ENCODE measurements around the gene TBL1X. TPM values are rescaled to one million over a fixed set of nuclear protein-coding genes. Genes with fewer than 3 reads are reported as not detected.
"Not testable (repeated sequence)": the region's sequence is repeated elsewhere in the genome, so short reads cannot be mapped to it uniquely, and the experiment has no call there.

Gene TBL1X
- total RNA-seq, 1 donor from 2014 or later = 33.3 TPM

DNA sequence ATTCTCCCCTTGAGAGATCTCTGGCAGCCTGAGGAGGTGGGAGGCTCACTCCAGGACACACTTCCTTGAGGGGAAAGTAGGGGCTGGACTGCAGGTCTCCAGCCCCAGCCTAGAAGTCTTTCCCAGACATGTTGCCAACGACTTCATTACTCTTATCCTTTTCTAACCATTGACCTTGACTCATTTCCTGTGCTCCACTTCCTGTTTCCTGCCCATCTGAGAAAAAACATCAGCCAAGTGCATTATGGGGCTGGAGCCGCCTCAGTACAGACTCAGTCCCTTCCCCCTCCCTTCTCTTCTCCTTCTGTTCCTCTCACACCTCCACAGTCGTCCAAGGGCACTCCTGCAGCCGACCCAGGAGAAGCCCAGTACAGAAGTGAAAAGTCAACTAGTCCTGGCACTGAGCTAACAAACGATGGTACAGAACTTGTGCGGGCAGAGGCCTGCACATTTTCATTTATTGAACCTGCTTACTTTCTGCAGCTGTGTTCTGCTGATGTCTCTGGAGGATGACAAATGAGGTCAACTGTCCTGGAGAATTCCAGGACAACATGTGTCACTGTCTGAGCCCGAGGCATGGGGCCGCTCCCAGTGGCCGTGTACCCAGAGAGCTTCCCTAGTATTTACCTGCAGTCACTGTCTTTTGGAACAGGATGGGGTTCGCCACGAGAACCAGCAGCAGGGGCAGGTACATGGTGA is 280.7 kb downstream of the TBL1X start:
- DNase-seq (ENCODE audit: low spot score) (no peak), ATAC-seq (peak; percentile 38)

DNA sequence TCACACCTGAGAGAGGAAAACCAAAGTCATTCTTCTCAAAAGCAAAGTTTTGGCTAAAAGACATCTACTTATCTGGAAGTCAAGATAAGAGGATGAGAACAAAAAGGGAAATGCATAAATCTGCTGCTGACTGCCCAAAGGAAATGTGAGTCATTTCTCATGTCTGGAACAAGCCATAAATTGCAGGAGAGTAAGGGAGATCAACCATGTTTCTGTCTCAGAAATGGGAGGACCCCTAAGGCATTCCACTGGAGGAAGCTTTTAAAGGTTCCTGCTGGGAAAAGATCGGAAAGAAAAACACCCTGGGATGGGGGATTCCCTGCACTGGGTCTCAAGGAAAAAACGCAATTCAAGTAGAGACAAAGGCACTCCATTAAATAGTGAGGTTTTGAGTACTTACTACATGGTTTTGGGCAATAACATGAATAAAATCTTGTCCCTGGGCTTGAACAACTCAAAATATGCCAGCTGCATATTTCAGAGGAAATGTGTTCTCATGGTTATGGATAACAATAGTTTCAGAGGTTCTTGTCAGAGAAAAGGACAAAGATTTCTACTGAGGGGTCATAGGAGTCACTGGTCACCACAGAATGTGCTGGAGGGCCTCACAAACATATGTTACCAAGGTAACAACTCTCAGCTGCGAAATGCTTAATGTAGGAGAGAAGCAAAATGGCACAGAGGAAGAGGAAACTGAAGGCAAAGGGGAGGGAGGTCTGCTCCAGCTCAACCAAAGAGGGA is 281.5 kb downstream of the TBL1X start:
- no peak for ATAC-seq
- no peak for DNase-seq (ENCODE audit: low spot score)

DNA sequence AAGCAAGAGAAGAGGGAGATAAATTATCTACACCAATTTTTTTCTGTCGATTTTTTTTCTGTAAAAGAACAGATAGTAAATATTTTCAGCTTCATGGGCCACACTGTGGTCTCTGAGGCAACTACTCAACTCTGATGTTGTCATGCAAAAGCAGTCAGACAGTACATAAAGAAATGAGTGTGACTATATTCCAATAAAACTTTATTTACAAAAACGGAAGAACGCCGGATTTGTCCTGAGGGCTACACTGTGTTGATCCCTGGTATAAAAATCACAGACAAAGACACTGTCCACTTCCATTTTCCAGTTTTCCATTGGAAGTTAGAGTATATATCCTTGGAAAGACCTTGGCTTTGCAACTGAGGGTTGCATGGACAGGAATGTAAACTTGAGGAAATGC is 282.8 kb downstream of the TBL1X start:
- ATAC-seq = no peak
- DNase-seq (ENCODE audit: low spot score) = no peak

DNA sequence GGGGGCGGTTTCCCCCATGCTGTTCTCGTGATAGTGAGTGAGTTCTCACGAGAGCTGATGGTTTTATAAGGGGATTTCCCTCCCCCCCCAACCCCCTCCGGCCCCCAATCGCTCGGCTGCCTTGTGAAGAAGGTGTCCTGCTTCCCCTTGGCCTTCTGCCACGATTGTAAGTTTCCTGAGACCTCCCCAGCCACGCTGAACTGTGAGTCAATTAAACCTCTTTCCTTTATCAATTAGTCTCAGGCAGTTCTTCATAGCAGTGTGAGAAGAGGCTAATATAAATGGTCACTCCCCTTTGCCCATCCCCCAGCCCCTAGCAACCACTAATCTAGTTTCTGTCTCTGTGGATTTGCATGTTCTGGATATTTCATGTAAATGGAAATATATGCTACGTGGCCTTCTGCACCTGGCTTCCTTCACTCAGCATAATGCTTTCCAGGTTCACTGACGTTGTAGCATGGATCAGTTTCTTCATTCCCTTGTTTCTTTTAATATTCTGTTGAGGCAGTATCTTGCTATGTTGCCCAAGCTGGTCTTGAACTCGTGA is 284.4 kb downstream of the TBL1X start:
- ATAC-seq (no peak), DNase-seq (ENCODE audit: low spot score) (no peak)

DNA sequence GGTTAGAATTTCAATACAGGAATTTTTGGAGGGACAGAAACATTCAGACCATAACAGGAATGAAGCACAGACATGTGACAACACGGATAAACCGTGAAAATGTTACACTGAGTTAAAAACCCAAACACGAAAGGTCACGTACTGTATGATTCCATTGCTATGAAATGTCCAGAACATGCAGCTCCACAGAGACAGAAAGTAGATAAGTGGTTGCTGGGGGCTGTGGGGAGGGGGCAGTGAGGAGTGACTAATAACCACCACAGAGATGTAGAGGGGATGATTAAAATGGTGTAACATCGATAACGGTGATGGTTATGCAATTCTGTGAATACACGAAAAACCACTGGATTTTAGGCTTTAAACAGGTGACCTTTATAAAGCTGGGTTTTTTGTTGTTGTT is 292.5 kb downstream of the TBL1X start:
- no peak for ATAC-seq

DNA sequence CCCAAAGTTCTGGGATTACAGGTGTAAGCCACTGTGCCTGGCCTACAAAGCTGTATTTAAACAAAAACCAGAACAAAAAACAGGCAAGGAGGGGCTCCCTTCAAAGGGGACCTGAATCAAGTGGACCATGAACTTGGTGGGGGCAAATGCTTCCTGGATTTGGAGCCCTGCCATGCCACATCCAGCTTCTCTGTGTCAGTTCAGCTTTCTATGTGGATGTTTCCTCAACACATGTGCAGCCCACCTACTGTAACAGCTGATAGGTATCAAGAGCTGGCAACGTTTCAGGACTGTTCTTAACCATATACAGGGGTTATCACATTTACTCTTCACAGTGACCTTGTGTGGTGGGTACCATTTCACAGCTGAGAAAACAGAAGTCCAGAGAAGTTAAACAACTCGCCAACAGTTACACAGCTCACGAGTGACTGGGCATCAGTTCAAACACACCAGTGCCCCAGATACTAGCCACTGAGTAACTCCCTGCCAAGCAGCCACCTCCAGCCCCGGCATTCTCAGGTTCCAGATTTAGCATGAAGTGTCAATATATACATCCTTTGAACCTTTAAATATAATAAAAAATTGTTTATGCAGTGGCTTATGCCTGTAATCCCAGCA is 293.3 kb downstream of the TBL1X start:
- ATAC-seq = no peak
- no peak for DNase-seq (ENCODE audit: low spot score)

More for the DNA sequence above, 292.5 kb downstream of the TBL1X start:
- DNase-seq (ENCODE audit: low spot score) = no peak

DNA sequence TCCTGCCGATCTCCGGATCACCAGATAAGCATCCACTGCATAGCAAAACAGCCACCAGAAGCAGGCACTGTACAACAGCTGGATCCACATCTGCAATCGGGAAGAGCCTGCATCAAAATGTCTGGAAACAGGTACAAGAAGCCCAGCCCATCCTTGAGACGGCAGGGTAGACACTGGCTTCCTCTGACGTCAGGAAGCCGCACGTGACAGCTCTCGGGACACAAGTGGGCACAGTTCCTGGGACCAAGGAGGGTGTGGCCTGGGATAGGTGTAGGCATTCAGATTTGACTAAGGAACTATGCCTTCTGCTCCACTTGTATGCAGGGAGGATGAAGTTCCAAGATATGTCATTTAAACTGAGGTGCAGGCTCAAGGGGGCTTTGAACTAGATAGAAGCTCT is 294.5 kb downstream of the TBL1X start:
- DNase-seq (ENCODE audit: low spot score) (no peak), ATAC-seq (no peak)

DNA sequence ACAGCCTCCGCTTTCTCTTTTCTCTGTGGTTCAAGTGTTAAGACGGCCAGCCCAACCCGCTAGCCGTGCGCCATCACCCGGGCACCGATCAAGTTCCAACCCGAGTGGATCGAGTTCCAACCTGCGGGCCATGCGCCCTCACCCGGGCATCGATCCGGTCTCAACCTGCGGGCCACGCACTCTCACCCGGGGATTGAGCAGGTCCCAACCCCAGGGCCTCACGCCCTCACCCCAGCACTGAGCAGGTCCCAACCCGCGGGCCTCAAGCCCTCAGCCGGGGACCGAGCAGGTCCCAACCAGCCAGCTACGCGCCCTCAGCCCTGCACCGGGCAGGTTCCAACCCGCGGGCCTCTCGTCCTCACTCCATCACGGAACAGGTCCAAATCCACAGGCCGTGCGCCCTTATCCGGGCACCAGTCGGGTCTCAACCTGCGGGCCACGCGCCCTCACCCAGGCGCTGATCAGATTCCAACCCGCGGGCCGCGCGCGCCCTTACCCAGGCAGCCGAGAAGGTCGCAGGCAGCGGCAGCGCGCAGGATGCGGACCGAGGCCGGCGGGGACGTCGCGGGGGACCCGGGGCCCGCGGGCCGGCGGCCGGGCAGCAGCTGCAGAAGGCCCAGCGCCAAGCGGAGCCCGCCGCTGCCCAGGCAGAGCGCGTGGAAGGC is 300.3 kb downstream of the TBL1X start:
- DNase-seq (ENCODE audit: low spot score) (no peak), ATAC-seq (no peak)

DNA sequence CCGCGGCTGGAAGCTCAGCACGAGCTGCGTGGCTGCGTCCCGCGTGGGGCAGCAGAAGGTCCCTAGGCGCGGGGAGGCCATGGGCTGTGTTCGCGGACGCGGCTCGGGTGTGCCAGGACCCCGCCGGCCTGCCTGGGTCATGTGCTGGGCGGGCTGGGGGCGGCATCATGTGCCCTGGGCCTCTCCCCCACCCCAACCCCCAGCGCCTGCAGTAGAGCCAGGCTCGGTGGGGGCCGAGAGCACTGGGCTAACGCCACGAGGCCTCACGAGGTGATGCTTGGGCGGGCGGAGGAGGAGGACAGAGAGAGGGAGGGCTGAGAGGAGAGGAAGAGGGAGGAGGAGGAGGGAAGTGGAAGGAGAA is 300.9 kb downstream of the TBL1X start, which contains the start of gene GPR143:
Gene GPR143 (minus strand): TSS at position 111 of the 361 bp plus-strand sequence. CDS start 30 bp downstream, at position 81.
- DNase-seq (ENCODE audit: low spot score) (no peak), ATAC-seq (no peak)

DNA sequence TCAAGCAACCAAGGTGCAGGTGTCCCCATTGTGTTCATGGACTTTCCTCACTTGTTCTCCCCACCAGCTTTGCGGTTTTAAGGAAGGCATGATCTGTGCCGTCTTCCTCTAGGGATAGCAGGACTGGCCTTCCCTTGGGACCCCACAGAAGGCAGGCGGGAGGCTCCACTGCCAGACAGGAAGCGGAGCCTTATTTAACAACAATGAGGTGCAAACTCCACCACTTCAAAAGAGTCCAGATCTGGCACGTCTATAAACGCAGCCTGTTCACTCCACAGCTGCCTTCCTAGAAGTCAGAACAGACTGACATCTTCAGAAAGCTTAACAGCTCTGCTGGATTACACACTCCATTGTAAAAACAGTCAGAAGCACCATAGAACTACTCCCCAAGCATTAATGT is 302.5 kb downstream of the TBL1X start:
- DNase-seq (ENCODE audit: low spot score) (no peak), ATAC-seq (no peak)

DNA sequence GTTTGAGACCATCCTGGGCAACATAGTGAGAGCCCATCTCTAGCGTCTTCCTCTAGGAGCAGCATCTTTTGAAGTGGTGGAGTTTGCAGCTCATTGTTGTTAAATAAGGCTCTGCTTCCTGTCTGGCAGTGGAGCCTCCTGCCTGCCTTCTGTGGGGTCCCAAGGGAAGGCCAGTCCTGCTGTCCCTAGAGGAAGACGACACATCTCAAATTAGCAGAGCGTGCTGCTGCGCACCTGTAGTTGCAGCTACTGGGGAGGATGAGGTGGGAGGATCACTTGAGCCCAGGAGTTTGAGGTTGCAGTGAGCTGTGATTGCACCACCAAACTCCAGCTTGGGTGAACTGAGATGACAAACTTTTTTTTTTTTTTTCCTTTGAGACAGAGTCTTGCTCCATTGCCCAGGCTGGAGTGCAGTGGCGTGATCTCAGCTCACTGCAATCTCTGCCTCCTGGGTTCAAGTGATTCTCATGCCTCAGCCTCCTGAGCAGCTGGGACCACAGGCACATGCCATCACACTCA is 303.5 kb downstream of the TBL1X start:
- DNase-seq (ENCODE audit: low spot score); ATAC-seq: not testable (repeated sequence)

DNA sequence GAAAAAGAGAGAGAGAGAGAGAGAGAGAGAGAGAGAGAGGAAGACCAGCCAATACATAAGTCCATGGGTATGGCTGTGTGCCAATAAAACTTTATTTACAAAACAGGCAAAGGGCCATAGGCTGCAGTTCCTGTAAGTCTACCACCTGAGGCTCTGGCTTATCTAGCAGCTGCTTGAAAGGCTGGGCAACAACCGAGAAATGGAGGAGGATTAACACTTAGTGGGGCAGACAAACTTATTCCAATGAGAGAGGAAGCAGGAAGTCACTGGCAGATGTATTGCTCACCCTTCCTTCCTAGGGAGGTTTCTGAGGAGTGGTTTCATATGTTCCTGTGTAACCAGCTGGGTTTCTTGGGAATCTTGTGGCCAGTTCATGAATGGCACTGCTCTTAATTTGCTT is 305.5 kb downstream of the TBL1X start:
- DNase-seq (ENCODE audit: low spot score) (no peak), ATAC-seq (no peak)

DNA sequence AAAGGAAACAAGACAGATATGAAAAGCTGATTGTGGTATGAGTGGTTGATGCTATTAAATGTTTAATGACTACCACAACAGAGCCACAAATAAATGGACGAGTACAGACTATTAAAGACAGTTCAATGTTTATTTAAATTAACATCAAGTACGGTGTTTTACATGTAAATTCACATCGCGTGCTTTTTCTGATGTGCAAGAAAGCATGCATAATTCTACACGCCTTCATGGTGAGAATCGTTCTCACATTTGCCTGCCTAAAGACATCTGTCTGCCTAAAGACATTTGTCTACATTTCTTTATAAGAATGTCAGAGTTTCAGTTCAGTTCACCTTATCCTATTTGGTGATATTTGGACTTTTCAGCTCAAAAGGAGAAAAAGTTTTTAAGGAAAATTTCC is 308.1 kb downstream of the TBL1X start:
- no peak for ATAC-seq
- no peak for DNase-seq (ENCODE audit: low spot score)

DNA sequence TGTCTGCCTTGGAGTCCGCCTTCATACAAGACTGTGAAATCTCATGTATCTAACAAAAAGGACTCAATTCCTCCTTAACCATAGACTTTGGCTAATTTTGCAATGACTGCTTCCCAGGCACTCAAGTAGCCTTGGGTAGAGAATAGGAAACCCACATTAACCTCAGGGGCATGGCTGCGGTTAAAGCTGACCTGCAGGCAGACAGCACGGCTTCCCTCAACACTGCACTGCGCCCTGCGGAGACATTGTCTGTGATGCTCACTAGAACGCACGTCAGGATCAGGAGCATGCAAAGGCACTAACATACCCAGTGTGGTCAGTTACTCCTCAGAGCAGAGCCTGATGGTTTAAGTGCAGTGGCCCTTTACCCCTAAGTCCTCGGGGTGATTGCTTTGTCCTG is 311.1 kb downstream of the TBL1X start:
- DNase-seq (ENCODE audit: low spot score) (no peak), ATAC-seq (no peak)

DNA sequence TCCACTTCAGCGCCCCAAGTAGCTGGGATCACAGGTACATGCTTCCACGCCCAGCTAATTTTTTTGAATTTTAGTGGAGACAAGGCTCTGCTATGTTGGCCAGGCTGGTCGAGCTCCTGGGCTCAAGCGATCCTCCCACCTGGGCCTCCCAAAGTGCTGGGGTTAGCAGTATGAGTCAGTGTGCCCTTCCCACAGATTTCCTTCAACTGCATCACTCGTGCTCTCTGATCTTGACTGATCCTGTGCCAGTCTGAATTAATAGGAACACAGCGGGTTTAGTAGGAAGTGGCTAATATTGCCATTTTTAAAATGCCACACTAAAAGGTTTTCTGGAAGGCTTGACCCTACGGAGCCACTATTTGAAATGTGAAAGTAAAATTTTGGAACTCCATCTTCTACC is 317.1 kb downstream of the TBL1X start:
- ATAC-seq (no peak), DNase-seq (ENCODE audit: low spot score) (no peak)

DNA sequence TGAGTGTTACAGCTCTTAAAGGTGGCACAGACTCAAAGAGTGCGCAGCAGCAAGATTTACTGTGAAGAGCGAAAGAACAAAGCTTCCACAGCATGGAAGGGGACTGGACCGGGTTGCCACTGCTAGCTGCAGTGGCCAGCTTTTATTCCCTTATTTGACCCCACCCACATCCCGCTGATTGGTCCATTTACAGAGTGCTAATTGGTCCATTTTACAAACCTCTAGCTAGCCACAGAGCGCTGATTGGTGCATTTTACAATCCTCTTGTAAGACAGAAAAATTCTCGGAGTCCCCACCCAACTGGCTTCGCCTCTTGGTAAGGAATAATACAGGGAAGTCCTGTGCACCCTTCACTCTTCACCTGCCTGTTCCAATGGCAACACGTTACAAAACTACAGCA is 319.5 kb downstream of the TBL1X start:
- ATAC-seq (no peak), DNase-seq (ENCODE audit: low spot score) (no peak)

DNA sequence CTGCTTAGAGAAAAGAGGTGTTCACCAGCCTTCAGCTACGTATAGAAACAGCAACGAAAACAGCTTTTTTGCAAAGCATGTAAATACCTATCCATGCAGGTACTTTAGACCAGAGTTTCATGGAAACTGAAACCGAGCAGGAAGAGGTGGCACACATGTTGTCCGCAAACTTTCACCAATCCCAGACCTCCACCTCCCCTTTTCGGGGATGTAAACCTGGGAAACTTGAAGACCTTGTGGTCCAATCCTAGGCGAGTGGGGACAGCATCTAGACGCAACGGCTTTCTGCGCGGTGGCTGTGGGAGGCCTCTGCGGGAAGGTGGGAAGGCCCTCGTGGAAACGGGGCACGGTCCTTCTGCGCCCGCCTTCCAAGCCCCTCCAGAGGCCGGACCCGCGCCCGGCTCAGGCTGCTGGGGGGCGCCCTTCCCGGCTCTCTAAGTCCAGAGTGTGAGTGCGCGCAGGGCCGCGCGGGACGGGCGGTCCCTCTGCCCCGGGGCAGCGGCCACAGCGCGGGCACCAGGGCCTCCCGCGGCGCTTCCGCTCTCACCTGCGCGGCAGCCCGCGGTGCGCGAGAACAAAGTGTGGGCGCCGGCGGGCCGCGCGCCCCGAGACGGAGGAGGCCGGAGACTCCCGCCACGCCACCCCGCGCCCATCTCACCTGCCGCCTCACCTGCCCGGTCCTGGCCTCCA is 320.5 kb downstream of the TBL1X start:
- ATAC-seq (peak; percentile 32), DNase-seq (ENCODE audit: low spot score) (no peak)

DNA sequence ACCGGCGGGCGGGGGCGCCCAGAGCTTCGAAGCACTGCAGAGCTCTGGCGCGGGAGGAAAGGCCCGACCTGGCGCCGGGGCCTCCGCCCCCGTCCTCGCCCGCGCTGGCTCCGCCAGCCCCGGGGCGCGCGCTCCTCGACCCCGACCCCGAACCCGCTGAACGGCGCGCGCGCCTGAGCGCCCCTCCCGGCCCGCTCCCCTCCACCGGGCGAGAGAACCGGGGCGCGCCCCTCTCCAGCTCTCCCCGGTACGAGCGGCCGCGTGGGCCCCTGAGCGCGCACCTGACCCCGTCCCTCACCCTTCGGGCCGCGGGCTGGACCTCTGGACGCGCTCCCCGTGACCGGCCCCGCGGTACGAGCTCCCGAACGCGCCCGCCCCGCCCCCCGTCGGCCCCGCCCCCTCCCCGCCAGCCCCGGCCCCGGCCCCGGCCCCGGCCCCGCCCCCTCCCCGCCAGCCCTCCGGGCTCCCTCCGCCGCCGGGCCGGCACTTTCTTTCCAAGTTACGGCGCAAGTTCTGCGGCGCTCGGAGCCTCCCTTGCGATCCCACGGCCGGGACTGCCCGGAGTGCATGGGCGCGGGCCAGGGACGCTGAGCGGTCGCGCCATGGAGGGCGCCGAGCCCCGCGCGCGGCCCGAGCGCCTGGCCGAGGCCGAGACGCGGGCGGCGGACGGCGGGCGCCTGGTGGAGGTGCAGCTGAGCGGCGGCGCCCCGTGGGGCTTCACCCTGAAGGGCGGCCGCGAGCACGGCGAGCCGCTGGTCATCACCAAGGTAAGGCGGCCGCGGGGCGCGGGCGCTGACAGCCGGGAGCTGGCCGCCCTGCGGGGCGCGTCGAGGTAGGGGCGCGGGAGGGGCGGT is 321.3 kb downstream of the TBL1X start, which contains the start of gene SHROOM2:
Gene SHROOM2 (plus strand): TSS at position 486 of the 854 bp plus-strand sequence. CDS start 117 bp downstream, at position 603.
- ATAC-seq = peak; percentile 69
- DNase-seq (ENCODE audit: low spot score) = peak; percentile 48
